Left ventricle myocardium inferior (tissue), 1 donor: ENCODE measurements around the gene CEP85. TPM values are rescaled to one million over a fixed set of nuclear protein-coding genes. Genes with fewer than 3 reads are reported as not detected.

Experiments
- DNase-seq: peaks from one replicate; pipeline ENCODE4 v3.0.0-alpha.2; 2020
- H3K27ac ChIP-seq: fragments of 200-600 bp; replicated peaks from 2 replicates; pipeline ENCODE4 v1.8.0; 2021
- H3K27me3 ChIP-seq: fragments of 200-600 bp; 2 replicates; pipeline ENCODE4 v1.8.0; 2021; ENCODE audit warnings: low read depth
- H3K36me3 ChIP-seq: fragments of 200-600 bp; 2 replicates; pipeline ENCODE4 v1.8.0; 2021
- H3K4me1 ChIP-seq: fragments of 200-600 bp; 2 replicates; pipeline ENCODE4 v1.8.0; 2021
- H3K4me3 ChIP-seq: fragments of 200-600 bp; 2 replicates; pipeline ENCODE4 v1.8.0; 2021; ENCODE audit warnings: mild to moderate bottlenecking, moderate library complexity
- H3K9me3 ChIP-seq: fragments of 200-600 bp; replicated peaks from 2 replicates; pipeline ENCODE4 v1.8.0; 2021
- intact Hi-C: fragments of 100-400 bp; cut with micrococcal nuclease; formaldehyde crosslinking; loops from one replicate; pipeline ENCODE4 v1.11.0; 2022
- total RNA-seq: library from RNA; stranded (reverse); fragmentation: NEBNext Ultra II Directional; extraction: Animal tissue kit (Norgen Biotek cat#: 25700); gene quantifications from one replicate; pipeline ENCODE4 v1.2.1, GENCODE V29; 2021
- TF ChIP-seq, protein P1 (sequence below): fragments of 200-600 bp; IDR thresholded peaks from 2 replicates; pipeline ENCODE4 v1.8.0; 2021; ENCODE audit warnings: antibody characterized with exemption, mild to moderate bottlenecking, borderline replicate concordance
- donor health status: DM: no; HTN: yes; CAD: no; lungs with severe emphysema.

CEP85 gene
- total RNA-seq, 1 donor from 2014 or later: 71.2 TPM

DNA sequence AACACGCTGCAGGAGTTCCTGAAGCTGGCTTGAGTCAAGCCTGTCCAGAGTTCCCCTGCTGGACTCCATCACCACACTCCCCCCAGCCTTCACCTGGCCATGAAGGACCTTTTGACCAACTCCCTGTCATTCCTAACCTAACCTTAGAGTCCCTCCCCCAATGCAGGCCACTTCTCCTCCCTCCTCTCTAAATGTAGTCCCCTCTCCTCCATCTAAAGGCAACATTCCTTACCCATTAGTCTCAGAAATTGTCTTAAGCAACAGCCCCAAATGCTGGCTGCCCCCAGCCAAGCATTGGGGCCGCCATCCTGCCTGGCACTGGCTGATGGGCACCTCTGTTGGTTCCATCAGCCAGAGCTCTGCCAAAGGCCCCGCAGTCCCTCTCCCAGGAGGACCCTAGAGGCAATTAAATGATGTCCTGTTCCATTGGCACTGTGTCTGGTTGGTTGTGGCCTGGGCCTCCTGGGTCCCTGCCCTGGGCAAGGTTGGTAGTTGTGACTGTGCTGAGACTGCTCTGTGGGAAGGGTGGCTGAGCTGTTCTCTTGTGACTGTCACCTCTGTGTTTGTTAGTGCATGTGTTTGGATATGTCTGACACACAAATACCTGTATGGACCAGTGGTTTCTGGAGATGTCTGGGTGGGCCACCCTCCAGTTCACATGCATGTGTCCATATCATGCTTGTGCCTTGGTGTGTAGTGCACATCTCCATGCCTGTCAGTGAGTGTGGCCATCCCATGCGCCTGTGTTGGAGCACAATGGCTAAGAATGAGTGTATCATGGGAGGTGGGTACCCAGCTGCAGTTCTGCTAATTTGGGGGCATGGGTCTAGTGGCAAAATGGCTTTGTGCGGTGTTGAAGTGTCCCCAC is 47.3 kb downstream of the CEP85 start:
- Histone ChIP-seq H3K36me3 (peaks cover 26% of the 10 kb centered on the region), H3K27me3 (no peaks in the 10 kb centered on the region), H3K4me1 (peaks cover 92% of the 10 kb centered on the region), H3K9me3 (no peaks in the 10 kb centered on the region), H3K27ac (peak overlapping the region; percentile 98), H3K4me3 (peak overlapping the region; percentile 92)
- TF ChIP-seq, protein P1, sequence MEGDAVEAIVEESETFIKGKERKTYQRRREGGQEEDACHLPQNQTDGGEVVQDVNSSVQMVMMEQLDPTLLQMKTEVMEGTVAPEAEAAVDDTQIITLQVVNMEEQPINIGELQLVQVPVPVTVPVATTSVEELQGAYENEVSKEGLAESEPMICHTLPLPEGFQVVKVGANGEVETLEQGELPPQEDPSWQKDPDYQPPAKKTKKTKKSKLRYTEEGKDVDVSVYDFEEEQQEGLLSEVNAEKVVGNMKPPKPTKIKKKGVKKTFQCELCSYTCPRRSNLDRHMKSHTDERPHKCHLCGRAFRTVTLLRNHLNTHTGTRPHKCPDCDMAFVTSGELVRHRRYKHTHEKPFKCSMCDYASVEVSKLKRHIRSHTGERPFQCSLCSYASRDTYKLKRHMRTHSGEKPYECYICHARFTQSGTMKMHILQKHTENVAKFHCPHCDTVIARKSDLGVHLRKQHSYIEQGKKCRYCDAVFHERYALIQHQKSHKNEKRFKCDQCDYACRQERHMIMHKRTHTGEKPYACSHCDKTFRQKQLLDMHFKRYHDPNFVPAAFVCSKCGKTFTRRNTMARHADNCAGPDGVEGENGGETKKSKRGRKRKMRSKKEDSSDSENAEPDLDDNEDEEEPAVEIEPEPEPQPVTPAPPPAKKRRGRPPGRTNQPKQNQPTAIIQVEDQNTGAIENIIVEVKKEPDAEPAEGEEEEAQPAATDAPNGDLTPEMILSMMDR: no peak
- intact Hi-C loops: no loop called here
- no peak for DNase-seq

DNA sequence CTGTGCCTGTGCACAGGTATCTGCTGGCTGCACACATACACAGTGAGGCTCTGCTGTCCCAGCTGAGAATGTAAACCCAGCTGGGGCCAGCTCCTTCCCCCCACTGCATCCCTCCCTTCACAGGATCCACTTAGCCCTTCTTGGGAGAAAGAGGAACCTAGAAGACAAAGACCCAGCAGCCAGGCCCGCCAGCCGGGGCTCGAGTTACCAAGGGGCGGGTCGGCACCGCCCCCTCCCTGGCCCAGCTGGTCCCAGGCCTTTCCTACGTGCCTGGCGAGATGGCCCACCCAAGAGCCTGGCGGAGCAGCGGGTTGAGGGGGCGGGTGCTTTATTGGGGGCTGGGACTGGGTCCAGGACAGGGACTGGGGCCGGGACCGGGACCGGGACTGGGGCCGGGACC is 48.0 kb downstream of the CEP85 start:
- peak; percentile 56 for DNase-seq
- Histone ChIP-seq H3K36me3 (peaks cover 20% of the 10 kb centered on the region), H3K4me3 (peak overlapping the region; percentile 92), H3K27ac (peak overlapping the region; percentile 98), H3K9me3 (no peaks in the 10 kb centered on the region), H3K4me1 (peaks cover 92% of the 10 kb centered on the region), H3K27me3 (no peaks in the 10 kb centered on the region)
- TF ChIP-seq, protein P1: no peak
- intact Hi-C loops: no loop called here

DNA sequence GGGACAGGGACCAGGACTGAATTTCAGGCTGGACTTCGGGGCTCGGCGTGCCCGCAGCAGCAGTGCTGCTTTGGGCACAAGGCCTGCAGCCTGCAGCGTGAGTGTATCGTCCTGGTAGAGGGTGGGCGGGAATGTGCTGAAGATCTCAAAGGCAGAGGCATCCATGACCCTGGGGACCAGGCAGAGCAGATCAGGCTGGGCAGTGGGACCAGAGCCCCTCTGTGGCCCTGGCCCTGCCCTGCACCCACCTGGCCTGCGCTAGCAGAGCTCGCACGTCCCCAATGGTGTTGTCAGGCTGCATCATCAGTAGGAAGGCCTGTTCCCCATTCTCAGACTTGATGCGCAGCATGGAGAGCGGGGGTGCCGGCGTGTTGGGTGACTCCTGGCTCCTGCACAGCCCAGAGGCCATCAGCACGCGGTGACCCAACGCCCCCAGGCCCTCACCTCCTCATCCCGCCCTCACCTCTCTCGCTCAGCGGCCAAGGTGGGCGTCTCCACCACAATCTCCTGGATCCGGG is 48.5 kb downstream of the CEP85 start:
- H3K9me3 ChIP-seq: no peaks in the 10 kb centered on the region
- peak overlapping the region; percentile 98 for H3K27ac ChIP-seq
- DNase-seq: no peak
- TF ChIP-seq, protein P1: no peak
- H3K4me1 ChIP-seq: peaks cover 92% of the 10 kb centered on the region
- no peaks in the 10 kb centered on the region for H3K27me3 ChIP-seq
- peak overlapping the region; percentile 92 for H3K4me3 ChIP-seq
- peaks cover 15% of the 10 kb centered on the region for H3K36me3 ChIP-seq
- intact Hi-C loops: no loop called here

DNA sequence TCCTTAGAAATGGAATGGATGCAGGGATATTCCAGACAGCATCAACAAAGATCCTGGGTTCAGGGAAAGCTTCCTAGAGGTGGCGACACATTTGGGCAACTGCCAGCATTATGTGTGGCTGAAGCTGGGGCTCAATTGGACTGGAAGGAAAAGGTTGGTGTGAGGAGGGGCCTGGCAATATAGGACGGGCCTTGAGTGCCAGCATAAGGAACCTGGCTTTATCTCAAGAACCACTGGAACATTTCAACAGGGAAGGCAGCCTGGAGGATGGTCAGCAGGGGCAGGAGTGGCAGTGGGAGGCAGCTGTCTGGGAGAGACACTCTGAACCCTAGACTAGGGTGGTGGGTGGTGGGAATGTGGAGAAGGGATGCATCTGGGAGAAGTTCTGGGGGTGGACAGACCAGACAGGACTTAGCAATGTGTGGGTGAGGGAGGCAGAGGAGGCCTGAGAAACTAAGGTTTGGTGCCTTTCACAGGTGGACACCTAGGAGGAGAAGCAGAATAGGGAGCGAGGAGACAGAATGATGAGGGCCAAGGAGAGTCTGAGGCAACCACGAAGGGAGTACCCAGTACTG is 49.4 kb downstream of the CEP85 start:
- DNase-seq: no peak
- Histone ChIP-seq H3K4me1 (peaks cover 92% of the 10 kb centered on the region), H3K4me3 (no peak overlapping the region), H3K36me3 (peaks cover 10% of the 10 kb centered on the region), H3K9me3 (no peaks in the 10 kb centered on the region), H3K27me3 (no peaks in the 10 kb centered on the region), H3K27ac (peak overlapping the region; percentile 98)
- TF ChIP-seq, protein P1: no peak
- intact Hi-C loops: no loop called here

DNA sequence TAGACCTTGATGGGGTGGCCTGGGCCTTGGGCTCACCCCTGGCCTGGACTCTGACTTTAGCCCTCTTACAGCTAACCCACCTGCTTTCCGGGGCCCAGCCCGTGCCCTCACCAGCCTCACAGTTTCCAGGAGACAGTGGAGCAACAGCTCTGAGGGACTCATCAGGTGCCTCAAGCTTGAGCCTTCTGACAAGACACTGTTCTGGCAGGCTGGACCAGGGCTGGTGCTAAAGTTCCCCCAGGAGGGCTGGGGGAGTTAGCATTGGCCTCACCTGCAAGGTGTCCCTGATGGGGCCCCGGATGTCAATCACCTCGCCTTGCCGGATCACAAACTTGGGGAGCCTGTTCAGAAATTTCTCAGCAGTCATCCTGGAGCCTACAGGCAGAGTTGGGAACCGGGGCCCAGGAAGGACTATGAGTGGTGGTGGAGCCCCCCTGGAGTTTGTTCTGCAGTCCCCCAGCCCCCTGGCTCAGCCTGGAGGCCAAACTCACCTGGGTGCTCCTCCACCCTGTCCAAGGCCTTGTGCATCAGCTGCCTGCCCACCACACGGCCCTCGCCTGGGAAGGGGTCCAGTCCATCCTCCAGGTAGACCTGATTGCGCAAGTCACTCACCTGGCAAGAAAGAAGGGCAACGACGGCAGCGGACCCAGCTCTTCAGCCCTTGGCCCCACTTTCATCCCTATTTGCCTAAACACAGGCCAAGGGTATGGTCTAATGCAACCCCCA is 50.0 kb downstream of the CEP85 start:
- DNase-seq: no peak
- H3K9me3 ChIP-seq: no peaks in the 10 kb centered on the region
- H3K36me3 ChIP-seq: peaks cover 10% of the 10 kb centered on the region
- no peak overlapping the region for H3K4me3 ChIP-seq
- no peaks in the 10 kb centered on the region for H3K27me3 ChIP-seq
- TF ChIP-seq, protein P1: no peak
- peaks cover 87% of the 10 kb centered on the region for H3K4me1 ChIP-seq
- intact Hi-C loops: no loop called here
- peak overlapping the region; percentile 98 for H3K27ac ChIP-seq
